Stimulated activated CD8-positive, alpha-beta memory T cell treated with anti-CD3 and anti-CD28 coated beads, Interleukin-15, amount 100 ng/mL, for 48 hours (primary cell): Measurements from ENCODE around the gene CCL23.
A peak's percentile ranks its signal among the peaks of the same experiment; 100 is the strongest.
"Not testable (repeated sequence)": the region's sequence is repeated elsewhere in the genome, so short reads cannot be mapped to it uniquely, and the experiment has no call there.

Experiments used
- DNase-seq, 2 donors: peaks; one replicate each; pipeline ENCODE4 v3.0.0-alpha.2; 2020; ENCODE audit warnings: low read depth in 2 of 2

CCL23 gene, protein sequence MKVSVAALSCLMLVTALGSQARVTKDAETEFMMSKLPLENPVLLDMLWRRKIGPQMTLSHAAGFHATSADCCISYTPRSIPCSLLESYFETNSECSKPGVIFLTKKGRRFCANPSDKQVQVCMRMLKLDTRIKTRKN

DNA sequence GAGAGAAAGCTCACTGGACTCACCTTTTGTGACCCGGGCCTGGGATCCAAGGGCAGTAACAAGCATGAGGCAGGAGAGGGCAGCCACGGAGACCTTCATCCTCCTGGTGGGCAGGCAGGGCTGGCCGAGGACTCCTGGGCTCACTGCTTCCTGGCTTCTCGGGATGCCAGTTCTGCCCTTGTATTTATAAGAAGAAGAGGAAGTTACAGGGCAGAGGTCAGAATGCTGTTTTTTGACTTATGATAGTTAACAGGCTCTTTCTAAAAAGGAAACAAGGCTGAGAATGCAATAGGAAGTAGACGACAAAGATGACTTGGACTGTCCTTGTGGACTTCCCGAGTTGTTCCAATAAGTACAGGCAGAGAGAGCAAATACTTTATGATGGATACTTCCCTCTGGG is at the start of gene CCL23:
TSS of gene CCL23 (minus strand) at position 174 of the 400 bp plus-strand sequence. CDS start at position 99, 75 bp downstream.
- DNase-seq, result no peak

DNA sequence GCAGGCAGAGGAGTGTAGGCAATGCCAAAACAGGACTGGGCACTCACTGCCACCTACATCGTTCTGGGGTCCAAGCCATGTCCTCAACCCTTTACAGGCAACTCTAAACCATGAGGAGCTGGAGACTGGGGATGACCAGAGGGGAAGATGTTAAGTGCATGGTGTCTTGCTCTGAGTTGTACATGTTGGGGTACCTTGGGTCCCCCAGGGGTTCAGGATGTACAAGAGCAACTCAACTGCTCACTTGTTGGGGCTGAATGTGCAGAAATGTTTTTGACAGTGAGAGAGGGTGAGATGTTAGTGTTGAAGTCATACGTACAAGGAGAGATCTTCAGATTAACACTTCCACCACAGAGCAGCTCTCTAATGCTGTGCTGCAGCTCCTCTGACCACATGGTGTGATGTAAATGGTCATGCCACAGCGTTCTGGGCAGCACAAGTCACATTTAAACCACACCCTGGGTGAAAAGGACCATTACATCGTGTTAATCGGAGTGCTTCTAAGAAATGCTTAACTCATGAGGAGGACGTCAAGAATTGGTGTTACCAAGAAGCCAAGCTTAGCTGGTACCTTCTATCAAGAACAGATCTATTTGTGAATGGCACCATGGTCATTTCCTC is 48.7 kb upstream of the CCL23 start:
- peak in 1 of 2 donors; percentile 31 for DNase-seq

DNA sequence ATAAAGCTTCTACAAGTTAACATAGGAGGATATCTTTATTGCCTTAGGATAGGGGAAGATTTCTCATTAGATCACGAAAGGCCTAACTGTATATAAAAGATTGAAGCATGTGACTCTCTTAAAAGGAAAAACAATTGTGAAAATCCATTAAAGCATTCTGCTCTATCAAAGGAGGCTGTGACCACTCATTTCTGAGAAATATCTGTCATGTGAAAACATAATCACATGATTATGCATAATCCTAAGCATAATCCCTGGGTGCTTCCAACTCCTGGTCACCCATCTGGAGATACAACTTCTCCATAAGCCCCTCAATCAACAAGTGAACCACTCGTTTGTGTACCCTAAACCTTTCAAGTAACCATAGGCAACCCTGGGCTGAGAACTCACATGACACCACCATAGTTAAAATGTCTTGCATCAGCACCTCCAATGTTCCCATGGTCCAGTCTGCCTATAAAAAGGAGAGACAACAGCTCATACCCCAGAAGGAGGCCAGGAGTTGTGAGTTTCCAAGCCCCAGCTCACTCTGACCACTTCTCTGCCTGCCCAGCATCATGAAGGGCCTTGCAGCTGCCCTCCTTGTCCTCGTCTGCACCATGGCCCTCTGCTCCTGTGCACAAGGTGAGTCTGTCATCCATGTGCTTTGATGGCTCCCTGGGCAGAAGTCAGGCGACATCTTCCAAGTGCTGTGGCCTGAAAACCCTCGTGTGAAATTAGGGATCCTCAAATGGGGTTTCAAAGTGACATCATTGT is 46.2 kb upstream of the CCL23 start, which contains the start of gene CCL18:
TSS of gene CCL18 (plus strand) at position 487 of the 756 bp plus-strand sequence. CDS start at position 558, 71 bp downstream.
- DNase-seq, result no peak

DNA sequence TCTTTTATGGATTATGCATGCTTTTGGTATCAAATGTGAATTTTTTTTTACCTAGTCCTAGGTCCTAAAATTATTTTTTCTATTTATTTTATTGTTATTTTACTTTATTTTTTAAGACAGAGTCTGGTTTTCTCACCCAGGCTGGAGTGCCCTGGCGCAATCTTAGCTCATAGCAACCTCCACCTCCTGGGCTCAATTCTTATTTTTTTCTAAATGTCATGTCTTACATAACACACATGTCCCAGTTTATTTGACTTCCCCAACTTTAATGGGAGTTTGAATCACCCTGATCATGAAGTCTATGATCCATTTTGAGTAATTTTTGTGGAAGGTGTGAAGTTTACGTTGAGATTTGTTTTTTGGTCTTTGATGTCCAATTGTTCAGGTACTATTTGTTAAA is 43.0 kb upstream of the CCL23 start:
- no peak for DNase-seq

- DNase-seq, result no peak
Observed at GRCh38 chr17:36059406-36059805, 41.6 kb upstream of the CCL23 start.

DNA sequence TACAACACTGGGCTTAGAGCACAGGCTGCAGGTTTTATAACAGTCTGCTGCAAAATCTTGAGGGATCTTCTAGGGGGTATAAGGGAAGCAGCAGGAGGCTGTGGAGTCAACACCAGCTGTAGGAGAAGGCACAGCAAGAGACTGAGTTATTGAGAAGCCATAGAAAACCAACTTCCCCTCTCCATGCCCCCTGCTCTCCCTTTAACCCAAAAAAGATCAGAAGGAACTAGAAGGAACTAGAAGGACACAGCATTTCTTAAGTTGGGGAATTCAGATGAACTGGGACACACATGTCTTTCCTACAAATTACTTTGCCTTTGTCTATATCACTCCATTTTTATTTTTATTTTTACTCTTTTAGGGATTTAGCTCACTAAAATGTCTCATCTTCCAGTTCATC is 40.1 kb upstream of the CCL23 start:
- no peak for DNase-seq

DNA sequence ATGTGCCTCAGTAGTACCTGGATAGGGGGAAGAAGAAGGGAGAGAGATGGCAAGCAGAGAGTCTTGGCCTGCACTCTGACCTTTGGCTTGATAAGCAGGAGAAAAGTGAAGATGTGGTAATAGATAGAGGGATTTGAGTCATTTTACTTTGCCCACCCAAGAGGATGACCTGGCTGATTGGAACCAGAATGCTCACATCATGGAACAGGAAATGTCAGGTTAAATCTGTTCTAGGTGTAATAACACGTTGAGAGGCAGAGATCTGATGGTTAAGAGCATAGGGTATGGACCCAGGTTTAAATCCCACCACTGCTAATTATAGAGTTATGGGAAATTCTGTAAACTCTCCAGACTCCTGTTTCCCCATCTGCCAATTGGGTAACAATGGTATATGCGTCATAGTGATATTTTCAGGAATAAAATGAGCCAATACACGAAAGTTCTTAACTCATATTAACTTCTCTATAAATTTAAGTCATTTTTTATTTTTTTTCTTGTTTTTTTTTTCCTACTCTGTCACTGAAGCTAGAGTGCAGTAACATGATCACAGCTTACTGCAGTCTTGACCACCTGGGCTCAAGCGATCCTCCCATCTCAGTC is 38.2 kb upstream of the CCL23 start:
- DNase-seq, result no peak

GRCh38 chr17:36055171-36055570 is 37.4 kb upstream of the CCL23 start:
- no peak for DNase-seq

- no peak for DNase-seq
Observed at GRCh38 chr17:36049643-36050042, 31.9 kb upstream of the CCL23 start.

DNA sequence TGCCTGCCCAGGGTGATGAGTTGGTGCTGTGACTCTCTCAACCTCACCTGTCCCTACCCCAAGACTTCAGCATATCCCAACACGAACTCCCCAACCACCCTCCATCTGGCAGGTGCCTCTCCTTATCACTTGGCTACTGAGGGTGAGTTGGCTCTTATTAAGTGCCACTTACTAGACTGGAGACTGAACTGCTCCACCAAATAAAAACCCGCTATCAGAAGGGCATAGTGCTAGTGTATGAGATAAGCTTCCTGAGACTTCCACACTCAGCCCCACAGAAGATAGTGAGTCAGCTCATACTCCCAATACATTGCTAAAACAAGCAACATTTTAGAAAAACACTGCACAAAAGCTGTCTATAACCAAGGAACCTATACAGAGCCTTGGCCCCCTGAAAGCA is 30.3 kb upstream of the CCL23 start:
- no peak for DNase-seq

GRCh38 chr17:36036235-36036634 is 18.5 kb upstream of the CCL23 start:
- DNase-seq, result no peak

- DNase-seq, result no peak
Observed at GRCh38 chr17:36034127-36034526, 16.4 kb upstream of the CCL23 start.

DNA sequence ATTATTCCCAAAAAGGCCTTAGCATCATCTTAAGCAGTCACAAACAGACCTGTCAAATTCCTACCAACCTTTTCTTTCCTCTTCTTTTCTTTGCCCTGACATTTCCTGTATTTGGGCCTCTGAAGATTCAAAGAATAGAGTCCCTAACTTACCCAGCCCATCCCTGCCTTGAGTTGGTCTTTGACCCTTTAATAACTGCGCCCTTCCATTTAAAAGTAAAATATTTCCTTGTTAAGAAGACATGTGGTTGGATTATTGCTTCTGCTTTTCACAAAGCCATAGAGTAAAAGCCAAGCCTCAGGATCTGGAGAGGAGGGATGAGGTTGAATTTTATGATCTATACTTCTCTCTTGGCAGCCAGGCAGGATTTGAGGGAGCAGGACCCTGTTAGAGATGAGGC is 13.2 kb upstream of the CCL23 start:
- no peak for DNase-seq

DNA sequence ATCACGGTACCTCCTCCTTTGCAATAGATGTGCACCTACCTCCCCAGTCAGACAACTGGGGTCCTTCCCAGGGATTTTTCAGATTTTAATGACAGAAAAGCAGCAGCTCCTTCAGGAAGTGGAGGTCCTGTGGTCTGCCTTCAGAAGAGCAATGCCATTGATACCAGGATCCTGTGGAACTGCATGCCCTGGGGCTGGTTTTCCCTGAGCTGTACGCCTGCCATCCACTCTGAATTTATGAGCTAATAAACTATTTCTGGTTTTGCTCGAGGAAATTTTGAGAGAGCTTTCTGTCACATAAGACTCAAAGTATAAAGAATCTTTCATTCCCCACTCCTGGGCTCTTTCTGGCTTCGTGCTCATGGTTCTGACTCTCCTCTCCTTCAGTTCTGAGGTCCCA is 10.0 kb upstream of the CCL23 start:
- no peak for DNase-seq

DNA sequence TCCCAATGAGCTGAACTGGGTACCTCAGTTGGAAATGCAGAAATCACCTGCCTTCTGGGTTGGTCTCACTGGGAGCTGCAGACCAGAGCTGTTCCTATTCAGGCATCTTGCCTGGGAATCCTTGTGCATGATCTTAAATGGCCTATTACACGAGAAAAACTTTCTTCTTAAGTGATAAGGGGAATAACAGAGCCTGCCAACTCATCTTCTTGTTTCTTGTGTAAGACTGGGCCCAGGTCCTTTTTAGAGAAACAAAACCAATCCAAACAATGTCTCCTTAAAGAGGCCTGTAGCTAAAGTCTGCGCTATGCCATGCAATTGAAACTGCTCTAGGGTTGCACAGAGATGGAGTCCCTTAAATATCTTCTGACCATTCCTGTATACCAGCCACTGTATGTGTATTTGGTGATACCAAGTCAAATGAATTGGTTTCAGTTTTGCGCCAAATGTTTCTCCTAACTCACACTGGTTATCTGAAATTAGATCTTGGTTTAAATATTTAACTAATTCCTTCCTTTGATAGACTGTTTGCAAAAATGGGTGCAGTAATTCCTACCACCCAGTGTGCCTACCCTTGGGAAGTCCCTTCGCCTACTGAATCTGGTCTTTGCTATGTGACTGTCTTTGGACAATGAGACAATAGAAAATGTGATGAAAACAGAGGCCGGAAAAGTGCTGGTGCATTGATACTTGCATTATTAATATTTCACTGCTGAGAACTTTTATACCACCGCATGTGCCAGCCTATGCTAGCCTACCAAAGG is 6.5 kb upstream of the CCL23 start:
- no peak for DNase-seq

DNA sequence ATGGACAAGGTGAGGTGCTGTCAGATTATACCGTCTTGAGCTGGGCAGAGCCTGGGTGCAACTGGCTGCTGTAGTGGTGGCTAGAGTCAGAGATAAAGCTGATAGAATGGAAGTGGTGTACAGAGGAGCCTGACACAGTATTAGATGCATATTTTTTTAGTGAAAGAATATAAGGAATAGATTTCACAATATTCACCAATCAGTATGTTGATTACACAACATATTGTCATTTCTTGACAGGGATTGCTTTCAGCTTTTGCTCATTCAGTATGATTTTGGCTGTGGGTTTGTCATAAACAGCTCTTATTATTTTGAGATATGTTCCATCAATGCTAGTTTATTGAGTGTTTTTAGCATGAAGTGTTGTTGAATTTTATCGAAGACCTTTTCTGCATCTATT is 1.7 kb upstream of the CCL23 start:
- no peak for DNase-seq

GRCh38 chr17:36016555-36016954 is 1.2 kb downstream of the CCL23 start:
- no peak for DNase-seq

GRCh38 chr17:36015895-36016294 is 1.9 kb downstream of the CCL23 start:
- not testable (repeated sequence) for DNase-seq

GRCh38 chr17:36014946-36015345 is 2.8 kb downstream of the CCL23 start:
- DNase-seq, result no peak

DNA sequence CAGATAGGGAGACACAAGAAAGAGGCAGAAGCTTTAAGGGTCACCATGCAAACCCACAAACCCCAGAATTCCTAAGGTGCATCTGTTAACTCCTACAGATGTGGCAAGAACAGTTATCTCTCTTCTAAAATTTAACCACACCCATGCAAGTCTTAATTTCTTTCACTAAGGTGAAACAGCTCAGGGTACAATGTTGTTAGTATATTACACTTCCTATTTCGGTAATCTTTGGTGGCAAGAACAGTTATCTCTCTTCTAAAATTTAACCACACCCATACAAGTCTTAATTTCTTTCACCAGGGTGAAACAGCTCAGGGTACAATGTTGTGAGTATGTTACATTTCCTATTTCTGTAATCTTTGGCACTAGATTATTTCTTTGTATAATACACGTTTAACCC is 6.6 kb downstream of the CCL23 start:
- DNase-seq, result no peak

DNA sequence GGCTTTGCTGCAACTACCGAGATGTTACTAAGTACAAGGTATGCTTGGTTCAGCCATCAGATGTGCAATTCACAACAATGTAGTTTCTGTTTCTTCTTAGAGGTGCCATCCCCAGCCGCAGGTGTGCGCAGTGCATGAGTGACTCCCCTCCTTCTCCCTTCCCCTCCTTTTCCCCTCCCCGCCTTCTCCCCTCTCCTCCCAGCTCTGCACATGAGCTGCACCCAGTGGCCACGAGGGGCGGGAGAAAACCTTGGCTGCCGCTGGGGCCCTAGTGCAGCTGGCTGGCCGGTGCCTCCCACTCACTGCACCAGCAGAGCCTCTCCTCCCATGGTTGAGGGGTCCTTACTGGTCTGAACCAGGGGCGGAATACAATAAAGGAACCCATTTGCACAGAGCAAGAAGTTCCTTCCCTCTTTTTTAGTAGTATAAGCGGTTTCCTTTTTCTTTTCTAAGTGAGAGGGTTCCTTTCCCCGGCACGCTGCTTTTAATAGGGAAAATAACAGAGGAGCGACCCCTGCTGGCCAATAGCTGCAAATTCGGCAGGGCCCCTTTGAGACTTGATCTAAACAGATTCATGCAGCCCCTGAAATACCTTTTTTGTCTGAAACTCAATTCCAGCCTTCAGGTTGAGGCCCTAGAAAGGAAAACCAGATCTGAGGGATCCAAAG is 8.6 kb downstream of the CCL23 start:
- no peak for DNase-seq
